ENCODE measurements around the gene SRSF5.

- TF ChIP-seq, protein P1, sequence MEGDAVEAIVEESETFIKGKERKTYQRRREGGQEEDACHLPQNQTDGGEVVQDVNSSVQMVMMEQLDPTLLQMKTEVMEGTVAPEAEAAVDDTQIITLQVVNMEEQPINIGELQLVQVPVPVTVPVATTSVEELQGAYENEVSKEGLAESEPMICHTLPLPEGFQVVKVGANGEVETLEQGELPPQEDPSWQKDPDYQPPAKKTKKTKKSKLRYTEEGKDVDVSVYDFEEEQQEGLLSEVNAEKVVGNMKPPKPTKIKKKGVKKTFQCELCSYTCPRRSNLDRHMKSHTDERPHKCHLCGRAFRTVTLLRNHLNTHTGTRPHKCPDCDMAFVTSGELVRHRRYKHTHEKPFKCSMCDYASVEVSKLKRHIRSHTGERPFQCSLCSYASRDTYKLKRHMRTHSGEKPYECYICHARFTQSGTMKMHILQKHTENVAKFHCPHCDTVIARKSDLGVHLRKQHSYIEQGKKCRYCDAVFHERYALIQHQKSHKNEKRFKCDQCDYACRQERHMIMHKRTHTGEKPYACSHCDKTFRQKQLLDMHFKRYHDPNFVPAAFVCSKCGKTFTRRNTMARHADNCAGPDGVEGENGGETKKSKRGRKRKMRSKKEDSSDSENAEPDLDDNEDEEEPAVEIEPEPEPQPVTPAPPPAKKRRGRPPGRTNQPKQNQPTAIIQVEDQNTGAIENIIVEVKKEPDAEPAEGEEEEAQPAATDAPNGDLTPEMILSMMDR (IDR thresholded peaks at IDR 0.05), result no peak
- TF ChIP-seq POLR2A (IDR thresholded peaks at IDR 0.05) (no peak), EP300 (IDR thresholded peaks at IDR 0.05) (no peak), POLR2AphosphoS5 (IDR thresholded peaks at IDR 0.05) (no peak)
Measured at GRCh38 chr14:69789118-69789640, 22.2 kb downstream of the SRSF5 start.
